NCI-H2171 treated with DMSO at 0.1 percent for 48 hours (cell line): ENCODE measurements around the gene DHRSX.
"Not testable (repeated sequence)": the region's sequence is repeated elsewhere in the genome, so short reads cannot be mapped to it uniquely, and the experiment has no call there.

Experiments used
- DNase-seq: peaks from one replicate; lab custom pipeline; 2025; lab: John Stamatoyannopoulos, UW

The DHRSX gene

DNA sequence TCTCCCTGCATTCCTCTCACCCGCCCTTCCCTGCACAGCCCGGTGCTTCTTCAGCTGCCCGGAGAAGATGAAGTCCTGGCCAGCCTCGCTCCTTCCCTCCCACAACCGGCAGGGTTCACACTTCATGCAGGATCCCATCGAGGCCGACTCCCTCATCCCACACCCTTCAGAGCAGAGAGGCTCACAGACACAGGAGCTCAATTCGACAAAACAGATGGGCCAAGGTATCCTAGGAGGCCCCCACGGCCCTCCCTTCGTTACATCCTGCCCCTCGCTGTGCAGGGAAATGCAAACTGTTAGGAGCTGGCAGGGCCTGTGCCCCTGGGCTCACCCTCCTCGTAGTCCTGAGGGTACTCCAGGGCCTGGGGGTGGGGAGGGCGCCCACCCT is 238.1 kb downstream of the DHRSX start:
- DNase-seq, result no peak

DNA sequence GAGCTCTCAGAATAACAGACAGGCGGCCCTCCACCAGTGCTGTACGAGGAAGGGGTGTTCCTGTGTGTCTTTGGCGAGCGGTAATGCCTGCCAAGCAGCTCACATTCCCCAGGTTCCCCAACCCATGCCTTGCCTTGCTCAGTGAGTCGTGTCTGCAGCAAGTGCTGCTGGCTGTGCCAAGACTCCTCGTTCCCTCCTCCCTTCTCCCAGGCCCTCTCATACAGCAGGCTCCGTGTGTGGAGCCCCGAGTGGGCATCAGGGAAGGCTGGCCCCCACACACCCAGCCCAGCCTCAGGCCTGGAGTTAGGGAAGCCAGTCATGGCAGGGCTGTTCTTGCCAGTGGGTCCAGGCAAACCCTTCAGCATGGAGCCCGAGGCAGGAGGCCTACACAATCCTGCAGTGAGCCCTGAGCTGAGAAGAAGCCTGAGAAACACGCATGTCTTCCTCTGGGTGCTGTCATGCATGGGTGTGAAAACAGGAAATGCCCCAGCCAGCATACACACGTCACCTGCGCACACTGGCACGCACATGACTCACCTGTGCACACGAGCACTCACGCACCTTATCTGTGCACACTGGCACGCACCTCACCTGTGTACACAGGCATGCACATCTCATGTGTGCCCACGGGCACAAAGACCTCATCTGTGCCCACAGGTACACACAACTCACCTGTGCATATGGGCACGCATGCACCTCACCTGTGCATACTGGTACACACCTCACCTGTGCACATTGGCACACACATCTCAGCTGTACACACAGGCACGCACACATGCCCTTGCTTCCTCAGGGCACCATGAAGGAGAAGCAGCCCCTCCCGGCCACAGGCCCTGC is 238.7 kb downstream of the DHRSX start:
- DNase-seq, result no peak

DNA sequence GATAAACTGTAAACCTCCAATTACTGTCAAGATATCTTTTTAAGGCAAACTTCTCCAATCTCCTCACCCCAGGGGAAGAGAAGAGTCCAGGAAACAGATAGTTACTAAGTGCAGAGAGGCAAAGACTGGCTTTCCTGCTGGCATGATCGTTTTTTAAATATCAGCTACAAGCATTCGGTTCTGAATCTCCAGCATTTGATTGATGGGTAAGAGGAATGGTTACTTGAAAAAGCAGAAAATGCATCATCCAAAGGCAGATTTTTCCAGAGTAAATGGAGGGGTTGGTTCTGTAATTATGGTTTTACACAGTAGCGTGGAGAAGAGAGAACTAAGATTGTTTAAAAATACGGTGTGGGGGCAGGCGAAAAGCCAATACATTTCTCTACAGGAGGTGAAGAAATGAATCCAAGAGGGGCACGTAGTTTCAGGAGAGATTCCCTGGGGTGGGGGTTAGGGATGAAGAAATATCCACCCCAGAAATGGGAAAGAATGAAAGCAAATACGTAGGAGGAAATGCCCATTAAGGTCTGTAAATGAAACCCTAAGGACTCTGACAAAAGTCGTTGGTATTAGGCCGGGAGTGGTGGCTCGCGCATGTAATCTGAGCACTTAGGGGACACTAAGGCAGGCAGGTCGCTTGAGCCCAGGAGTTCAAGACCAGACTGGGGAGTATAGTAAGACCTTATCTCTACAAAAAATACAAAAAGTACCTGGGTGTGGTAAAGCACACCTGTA is 248.3 kb downstream of the DHRSX start:
- DNase-seq, result no peak

DNA sequence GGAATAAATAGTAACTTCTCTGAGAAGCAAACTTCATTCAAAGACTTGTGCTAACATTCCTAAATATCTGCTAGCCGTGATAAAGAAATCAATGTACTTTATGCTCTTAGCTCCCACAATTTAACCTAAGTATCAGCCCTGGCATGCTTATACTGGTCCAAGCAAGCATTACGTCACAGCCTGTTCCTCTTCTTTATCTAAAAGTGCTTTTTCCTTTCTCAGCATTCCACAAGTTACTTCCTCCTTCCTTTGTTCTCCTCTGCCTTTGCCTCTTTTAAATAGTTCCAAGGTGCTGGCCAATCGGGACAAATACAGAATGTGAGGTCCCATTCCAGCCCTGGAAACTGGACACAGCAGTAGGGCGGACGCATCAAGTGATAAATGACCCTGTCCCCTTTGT is 249.6 kb downstream of the DHRSX start:
- no peak for DNase-seq

DNA sequence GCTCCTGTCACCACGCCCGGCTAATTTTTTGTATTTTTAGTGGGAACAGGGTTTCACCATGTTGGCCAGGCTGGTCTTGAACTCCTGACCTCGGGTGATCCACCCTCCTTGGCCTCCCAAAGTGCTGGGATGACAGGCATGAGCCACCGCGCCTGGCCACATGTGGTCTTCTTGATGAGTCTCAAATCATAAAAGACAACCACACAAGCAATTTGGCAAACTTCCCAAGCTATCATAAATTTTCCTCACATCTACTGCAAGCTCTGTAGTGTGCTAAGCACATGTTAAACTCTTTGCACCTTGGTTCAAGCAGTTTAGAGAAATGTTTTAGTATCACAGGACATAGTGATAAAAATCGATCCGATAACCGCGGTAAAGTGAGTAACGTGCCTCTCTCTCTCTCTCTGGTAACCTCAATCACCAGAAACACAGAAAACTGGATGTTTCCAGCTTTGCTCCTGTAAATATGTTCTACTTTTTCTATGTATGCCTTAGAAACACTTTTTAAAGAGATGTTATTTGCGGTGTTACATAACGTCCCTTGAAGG is 256.8 kb downstream of the DHRSX start:
- DNase-seq, result no peak

DNA sequence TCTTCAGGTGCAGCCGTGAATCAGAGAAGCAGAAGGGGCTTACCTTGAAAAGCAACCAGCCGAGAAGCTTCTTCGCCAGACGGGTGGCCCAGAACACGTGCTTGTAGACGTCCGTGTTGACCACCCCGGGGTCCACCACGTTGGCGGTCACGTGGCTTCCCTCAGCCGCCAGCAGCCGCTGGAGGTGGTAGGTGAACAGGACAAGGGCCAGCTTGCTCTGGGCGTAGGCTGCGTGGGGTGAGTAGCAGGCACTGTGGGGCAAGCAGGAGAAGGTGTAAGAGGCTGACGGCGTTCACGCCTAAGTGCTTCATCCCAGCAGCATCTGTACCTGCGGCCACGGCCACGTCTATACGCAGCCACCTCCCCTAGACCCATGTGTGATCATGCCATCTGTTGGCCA is 257.8 kb downstream of the DHRSX start:
- DNase-seq, result no peak

DNA sequence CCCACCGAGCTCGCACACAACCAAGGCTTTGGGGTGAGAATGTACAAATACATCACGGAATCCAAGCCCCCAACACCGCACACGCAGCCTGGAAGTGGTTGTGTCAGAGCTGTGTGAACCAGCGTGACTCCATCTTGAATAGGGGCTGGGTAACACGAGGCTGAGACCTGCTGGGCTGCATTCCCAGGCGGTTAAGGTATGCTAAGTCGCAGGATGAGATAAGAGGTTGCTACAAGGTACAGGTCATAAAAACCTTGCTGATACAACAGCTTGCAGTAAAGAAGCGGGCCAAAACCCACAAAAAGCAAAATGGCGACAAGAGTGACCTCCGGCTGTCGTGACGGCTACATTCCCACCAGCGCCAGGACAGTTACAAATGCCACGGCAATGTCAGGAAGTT is 258.4 kb downstream of the DHRSX start:
- DNase-seq, result no peak

DNA sequence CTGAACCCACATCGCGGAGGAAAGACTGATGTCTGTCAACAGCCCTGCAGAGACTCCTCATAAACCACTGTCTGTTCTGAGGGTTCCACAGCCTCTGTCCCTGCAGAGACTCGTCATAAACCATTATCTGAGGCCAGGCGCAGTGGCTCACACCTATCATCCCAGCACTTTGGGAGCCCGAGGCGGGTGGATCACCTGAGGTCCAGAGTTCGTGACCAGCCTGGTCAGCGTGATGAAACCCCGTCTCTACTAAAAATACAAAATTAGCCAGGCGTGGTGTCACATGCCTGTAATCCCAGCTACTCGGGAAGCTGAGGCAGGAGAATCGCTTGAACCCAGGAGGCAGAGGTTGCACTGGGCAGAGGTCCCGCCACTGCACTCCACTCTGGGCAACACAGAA is 259.3 kb downstream of the DHRSX start:
- not testable (repeated sequence) for DNase-seq

DNA sequence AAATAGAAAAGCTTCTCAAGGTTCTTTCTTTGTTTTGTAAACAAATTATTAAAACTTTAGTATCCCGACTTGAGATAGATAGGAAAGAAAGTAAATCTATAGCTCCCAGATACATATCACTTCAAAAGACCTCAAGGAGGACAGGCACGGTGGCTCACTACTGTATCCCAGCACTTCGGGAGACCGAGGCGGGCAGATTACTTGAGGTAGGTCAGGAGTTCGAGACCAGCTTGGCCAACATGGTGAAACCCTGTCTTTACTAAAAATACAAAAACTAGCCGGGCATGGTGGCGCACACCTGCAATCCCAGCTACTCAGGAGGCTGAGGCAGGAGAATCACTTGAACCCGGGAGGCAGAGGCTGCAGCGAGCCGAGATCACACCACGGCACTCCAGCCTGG is 260.0 kb downstream of the DHRSX start:
- DNase-seq, result not testable (repeated sequence)

DNA sequence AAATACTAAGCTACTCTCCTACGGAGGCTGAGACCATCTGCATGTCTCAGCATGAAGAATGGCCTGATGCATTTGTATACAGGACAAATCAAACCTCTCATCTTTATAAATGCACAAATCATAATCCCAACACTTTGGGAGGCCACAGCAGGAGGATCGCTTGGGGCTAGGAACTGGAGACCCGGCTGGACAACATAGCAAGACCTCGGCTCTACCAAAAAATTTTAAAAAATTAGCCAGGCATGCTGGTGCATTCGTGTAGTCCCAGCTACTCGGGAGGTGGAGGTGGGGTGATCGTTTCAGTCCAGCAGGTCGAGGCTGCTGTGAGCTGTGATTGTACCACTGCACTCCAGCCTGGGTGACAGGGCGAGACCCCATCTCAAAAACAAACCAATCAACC is 262.8 kb downstream of the DHRSX start:
- no peak for DNase-seq

DNA sequence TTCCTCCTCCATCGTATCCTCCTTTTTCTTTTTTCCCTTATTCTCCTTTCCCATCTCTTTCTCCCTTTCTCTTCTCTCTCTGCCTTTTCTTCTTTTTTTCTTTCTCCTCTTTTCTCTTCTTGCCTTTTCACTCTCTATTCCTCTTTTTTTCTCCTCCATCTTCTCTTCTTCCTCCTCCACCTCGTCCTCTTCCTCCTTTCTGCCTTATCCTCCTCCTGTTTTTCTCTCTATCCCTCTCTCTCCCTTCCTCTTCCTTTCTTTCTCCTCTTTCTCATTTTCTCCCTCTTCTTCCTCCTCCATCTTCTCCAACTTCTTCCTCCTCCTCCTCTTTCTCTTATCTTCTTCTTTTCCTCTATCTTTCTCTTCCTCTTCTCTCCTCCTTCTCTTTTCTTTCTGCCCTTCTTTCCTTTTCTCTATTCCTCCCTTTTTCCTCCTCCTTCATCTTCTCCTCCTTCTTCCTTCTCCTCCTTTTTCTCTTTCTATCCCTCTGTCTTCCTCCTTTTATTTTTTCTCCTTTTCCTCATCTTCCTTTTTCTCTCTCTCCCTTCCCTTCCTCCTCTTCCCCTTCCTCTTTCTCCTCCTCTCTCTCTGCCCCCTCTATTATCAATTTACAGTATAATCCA is 269.1 kb downstream of the DHRSX start:
- DNase-seq, result no peak

DNA sequence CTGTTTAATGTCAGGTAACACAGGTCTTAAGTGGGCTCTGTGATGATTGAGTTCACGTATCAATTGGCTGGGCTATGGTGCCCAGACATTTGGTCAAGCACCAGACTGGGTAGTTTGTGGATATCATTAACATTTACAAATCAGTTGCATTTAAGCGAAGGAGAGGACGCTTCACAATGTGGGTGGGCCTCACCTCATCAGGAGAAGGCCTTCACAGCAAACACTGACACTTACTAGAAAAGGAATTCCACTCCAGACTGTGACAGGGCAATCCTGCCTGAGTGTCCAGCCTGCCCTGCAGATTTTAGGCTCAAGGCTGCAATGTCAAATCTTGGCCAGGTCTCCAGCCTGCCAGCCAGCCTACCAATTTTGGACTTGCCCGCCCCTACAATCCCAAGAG is 270.3 kb downstream of the DHRSX start:
- no peak for DNase-seq

DNA sequence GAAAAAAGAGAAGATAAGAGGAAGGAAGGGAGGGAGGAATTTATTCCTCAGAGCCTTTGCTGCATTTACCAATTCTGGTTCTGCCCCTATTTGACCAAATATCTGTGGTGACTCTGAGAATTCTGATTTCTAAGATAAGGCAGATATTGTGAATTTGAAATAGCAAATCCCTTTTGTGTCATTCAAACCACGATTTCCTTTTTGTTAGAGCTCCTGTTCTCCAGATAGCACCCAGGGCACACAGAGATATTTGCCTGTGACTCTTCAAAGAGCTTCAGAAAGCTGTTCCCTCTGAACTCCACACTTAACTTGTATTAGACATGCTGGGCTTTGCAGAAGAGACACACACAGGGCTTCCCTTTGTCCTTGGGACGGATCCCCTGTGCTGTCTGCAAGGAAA is 272.2 kb downstream of the DHRSX start:
- DNase-seq, result no peak

DNA sequence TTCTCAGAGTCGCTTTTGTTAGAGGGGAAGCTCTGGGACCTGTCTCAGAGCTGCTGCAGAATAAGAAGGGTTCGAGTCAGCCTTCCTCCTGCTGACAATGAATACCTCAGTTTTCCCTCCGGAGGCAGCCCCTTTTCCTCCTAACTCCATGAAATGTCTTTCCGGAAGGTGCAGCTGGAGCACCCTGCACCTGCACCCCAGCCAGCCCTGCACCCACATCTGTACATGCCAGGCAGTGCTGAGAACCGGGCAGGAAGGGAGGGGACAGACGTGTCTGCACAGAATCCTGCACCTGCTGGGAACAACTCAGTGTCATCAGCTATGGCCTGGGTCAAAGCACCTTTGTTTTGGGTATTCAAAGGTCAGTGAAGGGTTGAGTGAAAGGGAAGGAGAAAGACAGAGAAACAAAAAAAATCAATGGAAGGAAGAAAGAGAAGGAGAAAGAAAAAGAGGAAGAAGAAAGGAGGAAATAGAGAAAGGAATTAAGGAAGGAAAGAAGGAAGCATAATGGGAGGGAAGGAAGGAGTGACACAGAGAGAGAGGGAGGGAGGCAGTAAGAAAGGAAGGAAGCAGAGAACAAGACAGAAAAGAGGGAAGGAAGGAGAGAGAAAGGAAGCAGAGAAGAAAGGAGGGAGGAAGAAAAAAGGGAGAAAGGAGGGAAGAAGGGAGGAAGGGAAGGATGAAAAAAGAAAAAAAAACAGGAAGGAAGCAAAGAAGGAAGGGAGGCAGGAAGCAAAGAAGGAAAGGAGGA is 273.7 kb downstream of the DHRSX start:
- no peak for DNase-seq

DNA sequence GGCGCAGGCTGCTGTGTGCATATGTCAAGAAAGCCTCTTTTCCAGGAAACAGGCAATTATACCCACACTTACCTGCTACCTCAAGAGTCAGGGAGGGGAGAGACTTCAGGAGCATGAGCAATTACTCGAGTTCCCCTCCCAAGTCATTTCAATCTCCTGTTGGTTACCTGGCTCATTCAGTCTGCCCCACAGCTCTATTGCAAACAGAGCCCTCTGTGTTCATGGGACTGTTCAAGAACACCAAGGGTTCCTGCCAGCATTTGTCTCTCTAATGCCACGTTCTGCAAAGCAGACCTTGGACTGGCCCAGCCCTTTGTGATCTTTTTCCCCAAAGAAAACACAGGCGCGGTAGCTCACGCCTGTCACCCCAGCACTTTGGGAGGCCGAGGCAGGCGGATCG is 274.6 kb downstream of the DHRSX start:
- DNase-seq, result no peak

DNA sequence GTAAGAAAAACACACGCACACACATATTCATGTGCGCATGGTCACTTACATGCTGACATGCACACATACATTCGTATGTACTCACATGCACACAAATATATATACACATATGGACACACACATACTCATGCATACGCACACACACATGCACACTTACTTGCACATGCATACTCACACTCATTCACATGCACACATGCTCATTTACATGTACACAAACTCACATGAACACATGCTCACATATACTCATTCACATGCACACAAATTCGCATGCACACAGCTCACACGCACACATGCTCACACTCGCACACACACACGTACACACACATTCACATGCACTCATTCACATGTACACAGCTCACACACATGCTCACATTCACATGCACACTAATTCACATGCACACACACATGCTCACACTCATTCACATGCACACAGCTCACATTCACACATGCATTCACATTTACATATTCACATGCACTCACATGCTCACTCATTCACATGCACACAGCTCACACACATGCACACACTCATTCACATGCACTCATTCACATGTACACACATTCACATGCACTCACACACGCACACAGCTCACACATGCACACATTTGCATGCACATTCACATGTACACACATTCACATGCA is 276.1 kb downstream of the DHRSX start:
- no peak for DNase-seq

DNA sequence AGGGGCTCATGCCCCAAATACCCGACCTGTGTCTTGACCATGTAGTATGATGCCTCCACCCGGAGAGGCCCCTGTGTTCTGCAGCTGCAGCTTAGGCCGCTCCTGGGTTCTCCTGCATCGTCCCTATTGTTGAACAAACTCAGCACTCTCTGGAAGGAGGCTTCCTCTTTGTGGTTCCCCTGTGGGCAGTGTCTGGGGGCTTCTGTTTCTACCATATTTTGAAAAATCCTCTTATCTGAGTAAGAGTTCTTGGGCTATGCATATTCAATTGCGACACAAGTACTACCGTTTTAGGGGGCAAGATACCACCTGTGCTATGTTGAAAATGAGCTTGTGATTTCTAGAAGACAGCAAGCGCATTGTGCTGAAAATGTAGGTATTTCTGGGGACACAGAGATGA is 276.6 kb downstream of the DHRSX start:
- DNase-seq, result no peak

DNA sequence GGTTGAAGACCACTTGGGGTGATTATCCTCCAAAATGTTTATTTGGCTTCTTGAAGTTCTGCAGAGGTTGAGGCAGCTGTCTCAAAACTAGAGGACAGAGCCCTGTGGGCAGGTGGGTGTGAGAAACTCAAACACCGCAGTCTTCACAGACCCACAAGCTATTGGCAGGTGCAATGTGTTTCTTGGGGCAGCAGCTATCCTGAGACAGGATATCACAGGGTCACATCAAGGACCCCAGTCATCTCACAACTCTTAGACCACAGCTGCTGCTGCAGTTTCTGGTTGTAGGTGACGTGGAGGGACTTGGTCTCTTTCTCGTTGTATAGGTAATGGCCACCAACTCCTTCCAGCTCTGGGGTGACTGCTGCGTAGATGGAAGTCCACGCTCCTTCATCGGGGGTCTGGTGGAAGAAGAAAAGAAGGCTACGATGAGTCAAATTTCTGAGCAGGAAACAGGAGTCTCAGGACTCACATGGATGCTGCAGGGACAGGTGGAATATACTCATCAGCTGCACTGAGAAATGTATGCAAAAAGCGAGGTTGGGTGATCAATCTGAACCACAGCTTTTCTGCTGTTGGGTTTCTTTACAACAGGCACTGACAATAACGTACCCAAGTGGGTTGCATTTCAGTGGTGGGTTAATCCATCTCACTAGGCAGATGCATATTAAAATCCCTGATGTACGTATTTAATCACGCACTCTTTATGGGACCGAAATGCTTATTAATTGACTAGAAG is 279.8 kb downstream of the DHRSX start:
- DNase-seq, result no peak

DNA sequence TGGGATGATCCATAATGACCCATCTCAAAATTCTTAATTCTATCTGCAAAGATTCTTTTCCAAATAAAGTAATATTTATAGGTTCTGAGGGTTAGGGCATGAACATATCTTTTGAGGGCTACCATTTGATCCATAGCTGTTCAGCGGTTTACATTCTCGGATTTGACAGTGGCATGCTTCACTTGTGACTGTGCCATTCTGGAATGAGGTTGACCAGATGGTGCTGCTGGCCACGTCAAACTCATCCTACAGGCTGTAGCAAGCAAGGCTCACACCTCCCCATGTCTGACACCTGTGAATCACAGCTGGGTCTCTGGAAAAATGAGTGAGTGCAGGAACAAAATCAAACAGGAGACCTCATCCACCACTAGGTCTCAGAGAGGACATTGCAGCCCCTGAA is 280.5 kb downstream of the DHRSX start:
- DNase-seq, result no peak

DNA sequence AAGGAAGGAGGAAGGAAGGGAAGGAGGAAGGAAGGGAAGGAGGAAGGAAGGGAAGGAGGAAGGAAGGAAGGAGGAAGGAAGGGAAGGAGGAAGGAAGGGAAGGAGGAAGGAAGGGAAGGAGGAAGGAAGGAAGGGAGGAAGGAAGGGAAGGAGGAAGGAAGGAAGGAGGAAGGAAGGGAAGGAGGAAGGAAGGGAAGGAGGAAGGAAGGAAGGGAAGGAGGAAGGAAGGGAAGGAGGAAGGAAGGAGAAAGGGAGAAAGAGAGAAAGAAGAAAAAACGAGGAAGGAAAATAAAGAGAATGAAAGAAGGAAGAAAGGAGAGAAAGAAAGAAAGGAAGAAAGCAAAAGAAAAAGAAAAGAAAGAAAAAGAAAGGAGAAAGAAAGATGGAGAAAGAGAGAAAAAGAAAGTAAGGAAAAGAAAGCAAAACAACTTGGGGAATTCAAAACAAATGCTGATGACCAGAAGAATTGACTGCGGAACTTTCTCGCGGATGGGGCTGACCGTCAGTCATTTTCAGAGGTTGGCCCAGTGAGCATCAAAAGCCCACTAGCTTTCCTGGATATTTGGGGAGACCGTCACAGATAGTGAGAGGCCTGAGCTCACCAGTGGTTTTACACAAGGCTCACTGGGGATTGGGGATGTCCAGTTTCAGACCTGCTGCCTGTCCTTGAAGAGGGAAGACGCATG is 286.5 kb downstream of the DHRSX start:
- DNase-seq, result not testable (repeated sequence)
